B cell (primary cell): ENCODE results near the gene PRCC.

Experiments used
- CTCF ChIP-seq: fragments of 200-600 bp; IDR thresholded peaks from one replicate; pipeline ENCODE4 v1.8.0; 2022; ENCODE audit warnings: antibody characterized with exemption, mild to moderate bottlenecking
- EZH2 ChIP-seq: IDR thresholded peaks from 2 replicates; pipeline ENCODE4 v1.6.1; 2012; ENCODE audit warnings: borderline replicate concordance, low read depth, mild to moderate bottlenecking, moderate library complexity, low read length; ENCODE audit not compliant: insufficient read depth, poor library complexity, severe bottlenecking

DNA sequence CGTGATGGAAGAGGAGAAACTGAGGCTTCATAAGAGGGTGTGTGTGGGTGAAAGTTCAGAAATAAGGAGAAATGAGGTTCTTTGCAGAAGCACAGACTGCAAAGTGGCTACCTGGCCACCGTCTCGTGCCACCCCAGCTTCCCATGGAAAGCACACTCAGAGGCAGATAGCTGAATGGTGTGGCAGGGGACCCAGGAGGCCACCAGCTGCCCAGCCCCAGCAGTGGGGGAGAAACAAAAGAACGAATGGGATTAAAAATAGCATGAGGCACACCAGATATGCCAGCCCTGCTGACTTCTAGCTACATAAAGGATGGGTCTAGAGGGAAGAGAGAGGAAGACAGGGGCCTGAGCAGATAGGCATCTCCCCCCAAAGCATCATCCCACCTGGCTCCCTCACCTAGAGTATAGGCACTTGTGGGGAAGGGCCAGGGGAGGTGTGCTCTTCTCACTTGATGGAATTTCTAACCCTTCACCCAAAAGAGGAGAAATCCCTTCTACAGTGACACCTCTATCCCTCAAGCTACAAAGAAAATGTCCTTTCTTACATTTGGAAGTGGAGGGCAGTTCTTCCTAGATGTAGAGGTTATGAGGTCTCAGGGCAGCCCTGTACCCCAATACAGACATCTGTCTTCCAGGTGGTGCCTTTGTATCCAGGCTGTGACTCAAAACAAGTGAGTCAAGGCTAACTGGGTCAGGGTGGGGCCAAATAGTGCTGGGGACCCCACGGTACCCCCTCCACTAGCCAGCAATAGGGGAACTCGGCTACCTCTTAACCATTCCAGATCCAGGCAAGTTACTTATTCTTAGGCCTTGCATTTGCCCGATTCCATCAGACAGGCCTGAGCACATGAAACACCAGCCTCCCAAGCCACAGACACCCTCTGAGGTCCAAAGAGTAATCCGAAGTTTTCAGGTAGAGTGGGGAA, 19.3 kb upstream of the PRCC start:
- TF ChIP-seq CTCF (no peak), EZH2 (no peak)
